ENCODE measurements around the gene PDHB.
A peak's percentile ranks its signal among the peaks of the same experiment; 100 is the strongest.
"Not testable (repeated sequence)": the region's sequence is repeated elsewhere in the genome, so short reads cannot be mapped to it uniquely, and the experiment has no call there.

Gene PDHB

DNA sequence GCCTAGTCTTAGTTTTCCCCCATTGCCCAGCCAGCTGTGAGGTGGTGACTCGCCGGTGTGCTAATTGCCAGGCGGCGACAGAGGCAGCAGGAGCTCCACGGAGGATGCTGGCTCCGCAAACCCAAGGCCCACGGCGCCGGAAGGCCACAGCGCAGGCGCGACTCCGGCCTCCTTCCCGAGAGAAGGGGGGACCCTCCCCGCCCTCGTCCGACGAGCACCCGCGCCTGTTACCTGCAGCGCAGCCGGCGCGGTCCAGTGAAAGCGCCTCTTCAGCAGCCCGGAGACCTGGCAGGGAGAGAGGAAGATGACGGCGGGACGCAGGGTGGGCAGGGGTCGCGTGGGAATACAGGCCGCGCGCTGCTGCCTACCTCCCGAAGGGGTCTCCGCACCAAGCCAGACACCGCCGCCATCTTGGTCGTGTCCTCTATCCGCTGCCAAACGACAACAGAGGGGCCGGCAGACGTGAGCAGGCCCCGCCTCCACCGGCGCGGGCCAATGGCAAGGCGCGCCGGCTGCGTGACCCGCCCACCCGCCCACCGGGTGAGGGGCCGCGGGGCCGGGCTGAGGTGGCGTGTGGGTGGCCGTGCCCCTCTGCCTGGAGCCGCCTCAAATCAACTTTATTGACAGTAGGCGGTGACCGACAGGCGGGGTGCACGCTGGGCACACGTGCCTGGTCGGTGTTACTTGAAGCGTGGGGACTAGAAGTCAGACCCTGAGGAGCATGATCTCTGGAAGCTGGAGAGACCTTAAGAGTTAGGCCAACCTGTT lies at the start of gene PDHB:
TSS of gene PDHB (minus strand) at position 433 of the 768 bp plus-strand sequence. CDS start at position 410, 23 bp downstream.
- DNase-seq, result peak; percentile 89

- peak; percentile 52 for DNase-seq
Measured at GRCh38 chr3:58482917-58483636, 49.4 kb upstream of the PDHB start.

GRCh38 chr3:58480309-58480708 lies 46.7 kb upstream of the PDHB start:
- DNase-seq, result no peak

- peak; percentile 39 for DNase-seq
Measured at GRCh38 chr3:58478781-58479180, 45.1 kb upstream of the PDHB start.

DNA sequence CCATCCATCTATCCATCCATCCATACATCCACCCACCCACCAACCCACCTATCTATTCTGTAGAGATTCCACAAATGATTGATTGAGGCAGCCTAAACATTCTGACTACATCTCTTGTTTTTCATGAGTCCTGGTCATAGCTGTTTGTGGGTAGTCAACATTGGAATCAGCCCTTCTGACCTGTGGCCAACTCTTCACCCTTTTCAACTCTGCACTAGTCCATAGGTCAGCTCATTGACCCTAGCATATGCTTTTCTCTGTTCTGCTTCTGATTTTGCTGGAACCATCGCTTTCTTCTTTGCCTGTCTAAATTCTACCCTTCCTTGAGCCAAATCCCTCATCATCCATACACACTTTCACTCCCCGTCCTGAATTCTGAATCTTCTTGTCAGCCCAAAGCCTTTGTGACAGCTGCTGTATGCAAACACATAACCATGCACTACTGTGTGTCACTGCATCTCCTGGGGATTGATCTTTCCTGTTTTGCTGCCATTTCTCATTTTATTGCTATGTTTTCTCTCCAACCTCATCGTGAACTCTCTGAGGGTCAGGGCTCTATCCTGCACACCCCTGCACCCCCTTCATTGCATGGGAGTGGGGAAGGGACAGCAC lies 41.4 kb upstream of the PDHB start:
- DNase-seq, result no peak

- DNase-seq, result peak; percentile 88
Measured at GRCh38 chr3:58474348-58474911, 40.8 kb upstream of the PDHB start.

DNA sequence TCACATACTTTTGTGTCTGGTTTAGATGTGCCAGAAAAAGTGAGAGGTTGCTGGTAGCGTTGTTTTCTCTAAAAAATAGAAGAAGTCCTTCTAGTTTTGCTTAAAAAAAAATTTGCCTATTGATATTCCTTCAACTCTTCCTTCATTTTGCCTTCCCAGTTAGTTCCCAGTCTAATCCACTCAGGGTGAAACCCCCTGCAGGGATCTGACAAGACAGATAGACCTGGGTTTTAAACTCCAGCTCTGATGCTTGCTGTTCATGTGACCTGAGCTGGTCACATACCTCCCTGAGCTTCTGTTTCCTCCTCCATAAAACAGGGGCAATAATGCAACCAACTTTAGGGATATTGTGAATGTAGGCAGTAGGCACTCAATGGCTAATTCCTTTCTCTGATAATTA lies 39.6 kb upstream of the PDHB start:
- no peak for DNase-seq

DNA sequence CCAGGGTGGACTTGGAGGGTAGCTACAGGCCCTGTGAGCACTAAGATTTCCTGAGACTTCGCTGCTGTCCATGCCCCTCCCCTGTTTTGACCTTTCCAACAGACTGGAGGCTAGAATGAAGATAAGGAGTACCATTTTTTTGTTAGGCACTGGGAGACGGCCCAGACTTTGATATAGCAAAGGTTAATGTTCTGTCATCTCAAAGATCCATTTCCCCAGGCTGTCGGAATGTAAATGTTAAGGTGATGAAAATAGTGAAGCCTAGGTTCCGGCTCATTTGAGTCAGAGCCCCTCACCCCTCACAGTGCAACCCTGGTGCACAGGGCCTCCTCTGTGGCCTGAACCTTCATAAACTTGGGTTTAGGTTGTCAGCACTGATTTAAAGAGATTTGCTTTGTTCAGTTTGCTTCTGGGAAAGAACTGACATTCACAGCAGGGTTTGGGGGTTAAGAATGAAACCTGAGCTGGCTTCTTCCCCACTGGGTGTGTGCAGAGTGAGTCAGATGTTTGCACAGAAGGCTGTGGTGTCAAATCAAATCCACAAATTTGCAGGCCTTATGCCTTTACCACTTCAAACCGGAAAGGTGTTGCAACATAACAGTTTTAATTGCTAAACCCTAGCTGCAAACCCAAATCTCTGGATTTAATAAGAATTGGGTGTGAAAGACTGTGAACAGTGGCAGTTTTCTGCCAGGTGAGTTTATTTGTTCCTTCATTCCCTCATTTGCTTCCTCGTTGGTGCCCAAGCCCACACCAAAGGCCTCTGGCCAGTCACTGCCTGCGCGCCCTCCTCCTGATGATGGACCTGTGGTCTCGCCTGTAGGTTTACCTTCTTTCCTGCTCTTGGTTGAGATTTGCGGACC lies 37.6 kb upstream of the PDHB start:
- peak; percentile 92 for DNase-seq

- no peak for DNase-seq
Measured at GRCh38 chr3:58470363-58471024, 36.9 kb upstream of the PDHB start.

DNA sequence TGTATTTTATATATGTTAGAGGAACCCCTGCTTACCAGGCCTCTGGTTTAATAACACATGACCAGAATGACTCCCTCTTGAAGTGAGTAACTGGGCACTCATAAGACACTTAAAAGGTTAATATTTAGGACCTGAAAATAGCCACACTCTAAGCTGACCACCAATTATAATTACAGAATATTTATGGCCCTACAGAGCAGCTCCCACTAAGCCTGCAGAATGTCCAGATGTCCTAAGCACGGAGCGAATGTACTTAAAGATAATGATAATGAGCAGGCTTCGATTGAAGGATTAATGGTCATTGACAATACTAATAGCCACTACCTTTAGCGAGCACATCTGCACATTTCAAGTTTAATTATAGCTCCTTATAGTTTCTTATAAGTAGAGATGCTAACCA lies 35.5 kb upstream of the PDHB start:
- DNase-seq, result no peak

DNA sequence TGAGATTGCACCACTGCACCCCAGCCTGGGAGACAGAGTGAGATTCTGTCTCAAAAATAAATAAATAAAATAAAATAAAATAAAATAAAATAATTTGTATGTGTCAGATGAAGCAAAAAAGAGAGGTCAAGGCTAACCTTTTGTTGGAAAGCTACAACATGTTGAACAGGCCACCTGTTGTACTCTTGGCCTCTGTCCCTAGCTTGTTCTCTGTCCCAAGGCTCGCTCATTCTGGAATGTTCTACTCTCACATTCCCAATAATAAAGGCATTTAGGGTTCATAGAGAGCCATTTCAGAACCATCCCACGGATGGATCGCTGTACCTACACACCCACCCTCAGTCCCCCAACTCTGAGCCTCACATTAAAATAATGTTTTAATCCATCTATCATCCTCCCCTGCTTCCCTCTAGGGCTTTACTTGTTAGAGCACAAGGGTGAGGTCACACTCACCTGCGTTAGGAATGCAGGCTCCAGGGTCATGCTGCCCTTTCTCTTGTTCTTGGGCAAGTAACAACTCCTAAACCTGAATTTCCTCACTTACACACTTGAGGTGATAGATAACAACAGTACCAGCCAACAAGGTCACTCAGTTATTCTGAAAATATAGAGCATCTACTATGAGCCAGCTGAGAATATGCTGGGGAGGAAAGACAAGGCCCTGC lies 33.4 kb upstream of the PDHB start:
- DNase-seq, result no peak

- no peak for DNase-seq
Measured at GRCh38 chr3:58464866-58465265, 31.2 kb upstream of the PDHB start.

- DNase-seq, result no peak
Measured at GRCh38 chr3:58463942-58464271, 30.3 kb upstream of the PDHB start.

DNA sequence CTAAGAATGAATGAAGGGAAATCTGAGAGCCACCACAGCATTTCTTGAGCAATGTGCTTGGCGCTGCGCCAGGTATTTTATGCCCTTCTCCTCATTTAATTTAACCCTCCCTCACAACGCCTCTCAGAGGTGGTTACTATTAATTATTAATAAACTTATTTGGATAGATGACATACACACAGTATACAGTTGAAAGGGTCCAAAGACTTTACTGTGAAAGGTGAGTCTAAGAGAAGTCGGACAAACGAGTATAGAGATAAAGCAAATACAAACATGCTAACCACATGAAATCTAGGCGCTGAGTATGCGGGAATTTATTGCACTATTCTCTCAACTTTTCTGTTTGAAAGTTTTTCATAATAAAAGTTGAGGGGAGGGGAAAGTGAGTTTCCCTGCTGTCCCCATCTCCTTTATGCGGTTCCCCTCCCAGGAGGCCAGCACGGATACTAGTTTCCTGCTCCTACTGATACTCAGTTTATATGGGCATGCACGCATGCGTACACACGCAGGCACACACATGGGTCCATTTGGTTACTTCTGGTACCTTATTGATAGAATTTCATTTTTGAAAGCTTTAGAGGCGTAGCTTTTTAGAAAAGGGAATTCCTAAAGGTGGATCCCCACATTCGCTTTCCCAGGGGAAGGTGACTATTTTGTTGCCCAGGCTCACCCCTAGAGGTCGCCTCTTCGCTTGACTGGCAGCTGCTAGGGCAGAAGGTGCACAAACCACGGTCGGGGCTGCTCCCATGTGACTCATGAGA lies 29.7 kb upstream of the PDHB start:
- peak; percentile 72 for DNase-seq

DNA sequence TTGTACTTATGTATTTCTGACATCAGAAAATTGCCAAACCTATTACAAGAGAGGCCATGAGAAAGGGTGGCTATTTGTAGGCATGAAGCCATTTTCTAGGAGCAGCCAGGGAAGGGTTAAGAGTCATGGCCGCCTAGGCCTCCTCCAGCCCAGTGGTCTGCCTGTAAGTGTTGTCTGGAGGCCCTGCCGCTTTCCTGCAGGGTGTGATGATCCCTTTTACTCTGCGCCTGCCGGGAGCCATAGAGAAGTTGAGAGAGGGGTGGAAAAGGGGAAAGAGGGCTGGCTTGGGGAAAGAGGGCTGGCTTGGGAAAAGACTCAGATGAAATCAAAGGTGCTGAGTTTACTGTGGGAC lies 29.2 kb upstream of the PDHB start:
- no peak for DNase-seq

DNA sequence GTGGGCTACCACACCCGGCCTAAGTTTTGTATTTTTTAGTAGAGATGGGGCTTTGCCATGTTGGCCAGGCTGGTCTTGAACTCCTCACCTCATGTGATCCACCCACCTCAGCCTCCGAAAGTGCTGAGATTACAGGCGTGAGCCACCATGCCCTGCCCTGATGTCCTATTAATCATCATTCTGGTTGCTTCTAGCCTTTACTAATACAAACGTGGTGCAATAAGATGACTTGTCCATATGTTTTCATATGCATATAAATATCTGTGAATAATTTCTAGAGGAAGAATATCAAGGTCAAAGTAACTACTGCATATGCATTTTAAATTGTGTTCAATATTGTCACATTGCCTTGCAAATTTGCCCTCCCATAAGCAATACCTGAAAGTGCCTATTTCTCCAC lies 25.5 kb upstream of the PDHB start:
- DNase-seq, result no peak

DNA sequence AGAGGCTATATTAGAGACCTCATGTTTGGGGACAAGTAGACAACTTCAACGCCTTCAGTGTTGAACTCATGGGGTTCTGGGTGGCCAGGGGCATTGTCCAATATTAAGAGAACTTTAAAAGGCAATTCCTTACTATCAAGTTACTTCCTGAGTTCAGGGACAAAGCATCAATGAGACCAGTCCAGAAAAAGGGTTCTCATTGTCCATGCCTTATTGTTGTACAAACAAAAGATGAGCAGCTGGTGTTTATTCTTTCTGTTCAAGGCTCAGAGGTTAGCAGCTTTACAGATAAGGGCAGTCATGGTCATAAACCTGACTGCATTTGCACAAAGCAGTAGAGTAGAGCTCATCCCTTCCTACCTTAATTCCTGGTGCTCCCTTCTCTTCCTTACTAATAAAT lies 18.5 kb upstream of the PDHB start:
- DNase-seq, result no peak

GRCh38 chr3:58441514-58442450 lies 8.2 kb upstream of the PDHB start:
- no peak for DNase-seq

- DNase-seq, result not testable (repeated sequence)
Measured at GRCh38 chr3:58440996-58441355, 7.3 kb upstream of the PDHB start.

- DNase-seq, result not testable (repeated sequence)
Measured at GRCh38 chr3:58437276-58437675, 3.6 kb upstream of the PDHB start.
